Daoy (cell line): ENCODE results near the gene XRCC6. TPM values are rescaled to one million over a fixed set of nuclear protein-coding genes. Genes with fewer than 3 reads are reported as not detected.
A peak's percentile ranks its signal among the peaks of the same experiment; 100 is the strongest.
"Not testable (repeated sequence)": the region's sequence is repeated elsewhere in the genome, so short reads cannot be mapped to it uniquely, and the experiment has no call there.

Experiments used
- DNase-seq: peaks from one replicate; pipeline ENCODE4 v3.0.0-alpha.2; 2015; ENCODE audit warnings: low read depth
- total RNA-seq: library from RNA; depleted of rRNA; stranded (reverse); fragments of >200 nt; shearing (Covaris generic); gene quantifications from 2 replicates; pipeline ENCODE4 v1.2.3, GENCODE V29; 2014; rRNA removed

XRCC6 gene
- total RNA-seq, 1 experiment from 2014 or later: 590 TPM

DNA sequence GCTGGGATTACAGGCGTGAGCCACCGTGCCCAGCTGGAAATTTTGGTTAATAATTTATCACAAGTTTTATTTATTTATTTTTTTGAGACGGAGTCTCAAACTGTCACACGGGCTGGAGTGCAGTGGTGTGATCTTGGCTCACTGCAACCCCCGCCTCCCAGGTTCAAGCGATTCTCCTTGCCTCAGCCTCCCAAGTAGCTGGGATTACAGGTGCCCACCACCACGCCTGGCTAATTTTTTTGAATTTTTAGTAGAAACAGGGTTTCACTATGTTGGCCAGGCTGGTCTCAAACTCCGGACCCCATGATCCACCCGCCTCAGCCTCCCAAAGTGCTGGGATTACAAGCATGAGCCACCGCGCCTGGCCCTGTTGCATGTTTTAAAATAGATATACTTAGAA is 65.8 kb downstream of the XRCC6 start:
- not testable (repeated sequence) for DNase-seq

DNA sequence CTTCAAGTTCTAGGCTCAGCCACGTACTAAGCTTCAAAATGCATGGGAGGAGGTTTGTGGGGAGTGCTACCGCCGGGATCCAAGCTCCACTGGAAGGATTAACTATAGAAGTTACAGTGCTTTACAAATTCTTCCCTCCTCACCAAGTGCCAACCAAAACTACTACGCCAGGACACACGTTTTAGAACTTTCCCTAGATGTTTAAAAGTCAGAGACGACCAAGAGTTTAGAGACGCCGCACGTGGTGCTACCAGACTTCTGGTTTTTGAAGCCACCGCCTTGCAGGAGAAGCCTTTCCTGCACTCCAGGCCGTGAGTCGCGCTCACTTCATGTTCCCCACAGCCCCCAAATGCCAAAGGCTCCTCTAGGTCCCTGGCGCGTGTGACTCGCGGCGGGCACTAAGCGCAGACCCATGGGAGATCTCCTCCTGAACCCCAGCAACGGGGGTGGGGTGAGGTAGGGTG is 66.8 kb downstream of the XRCC6 start:
- peak; percentile 36 for DNase-seq

DNA sequence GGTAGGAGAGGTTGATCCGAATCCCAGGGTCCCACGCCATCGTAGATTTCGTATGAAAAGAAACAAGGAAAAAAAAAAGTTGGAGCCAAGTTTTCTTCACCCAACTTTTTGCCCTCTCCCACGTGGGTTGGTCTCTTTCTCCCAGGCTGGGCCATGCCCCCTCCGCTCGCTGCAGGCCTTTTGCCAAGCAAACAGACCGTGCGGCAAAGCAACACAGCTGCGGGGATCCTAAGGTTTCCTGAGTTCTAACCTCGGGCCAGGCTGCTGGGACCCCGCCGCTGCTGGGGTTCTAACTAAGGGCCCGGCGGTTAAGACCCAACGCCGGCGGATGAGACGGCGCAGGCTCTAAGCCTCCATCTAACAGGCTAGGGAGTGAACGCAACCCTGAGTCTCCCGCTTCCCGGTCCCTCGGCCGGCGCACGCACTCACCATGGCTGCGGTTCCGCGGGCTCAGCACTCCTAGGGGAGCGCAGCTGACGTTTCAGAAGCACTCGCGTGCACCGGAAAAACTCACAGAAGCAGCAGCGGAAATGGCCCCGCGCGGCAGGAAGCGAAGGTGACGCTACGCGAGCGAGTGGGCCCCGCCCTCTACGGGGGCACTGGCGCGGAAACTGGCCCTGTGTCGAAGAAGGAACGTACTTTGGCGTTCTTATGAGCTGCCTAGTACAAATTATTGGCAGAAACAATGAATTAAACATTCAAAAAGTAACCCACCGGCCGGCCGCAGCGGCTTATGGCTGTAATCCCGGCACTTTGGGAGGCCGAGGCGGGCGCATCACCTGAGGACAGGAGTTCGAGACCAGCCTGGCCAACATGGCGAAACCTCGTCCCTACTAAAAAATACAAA is 67.5 kb downstream of the XRCC6 start, which contains the start of gene SNU13:
Gene SNU13, minus strand, starts transcription at position 503 of the 847 bp plus-strand sequence. Its CDS starts 71 bp downstream, at position 432.
- DNase-seq: peak; percentile 95

DNA sequence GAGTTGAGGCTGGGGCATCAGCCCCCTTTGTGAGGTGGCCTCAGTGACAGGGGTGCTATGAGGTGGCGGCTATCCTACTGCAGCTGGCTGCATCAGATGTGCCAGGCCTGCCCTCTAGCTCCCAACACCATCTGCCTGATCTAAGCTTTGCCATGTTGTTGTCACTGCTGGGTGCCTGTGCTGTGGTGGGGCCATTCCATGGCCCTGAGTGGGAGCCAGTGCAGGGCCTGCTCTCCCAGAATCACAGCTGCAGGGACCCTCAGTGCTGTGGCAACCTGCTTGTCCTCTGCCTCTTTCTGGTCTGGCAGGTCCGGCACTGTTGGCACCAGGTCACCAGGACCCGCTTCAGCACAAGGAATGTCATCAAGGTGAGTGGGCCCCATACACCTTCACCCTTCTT is 69.4 kb downstream of the XRCC6 start:
- no peak for DNase-seq

DNA sequence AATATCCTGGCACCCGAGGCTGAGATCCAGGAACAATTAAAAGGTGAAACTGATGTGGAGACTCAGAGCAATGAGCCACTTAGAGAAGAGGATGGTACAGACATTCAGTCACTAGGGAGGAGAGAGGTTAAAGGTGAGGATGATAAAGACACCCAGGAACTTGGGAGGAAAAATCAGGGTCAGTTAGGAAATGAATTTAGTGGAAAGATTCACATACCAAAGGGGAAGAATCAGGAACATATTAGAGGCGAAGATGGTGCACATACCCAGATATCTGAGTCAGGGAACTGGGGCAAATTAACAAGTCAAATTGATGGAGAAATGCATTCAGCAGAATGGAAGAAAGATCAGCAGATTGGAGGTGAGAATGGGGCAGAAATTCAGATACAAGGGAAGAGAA is 74.1 kb downstream of the XRCC6 start:
- DNase-seq: no peak

DNA sequence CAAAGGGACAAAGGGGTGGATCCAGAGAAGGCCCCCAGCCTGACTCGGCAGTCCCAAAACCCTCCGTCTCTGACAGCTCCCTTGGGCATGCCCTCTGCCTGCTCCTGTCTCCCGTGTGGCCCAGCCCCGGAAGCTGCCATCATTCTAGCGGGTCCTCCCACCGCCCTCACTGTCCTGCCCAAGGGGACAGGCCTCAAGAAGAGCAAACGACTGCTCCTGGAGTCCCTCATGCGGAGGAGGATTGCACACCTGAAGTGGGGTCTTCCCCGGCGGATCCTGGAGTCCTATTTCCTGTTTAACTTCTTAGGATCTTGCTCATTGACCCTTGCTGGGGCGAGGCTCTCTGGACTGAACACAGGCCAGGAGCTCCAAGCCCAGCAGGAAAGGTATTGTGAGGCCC is 75.6 kb downstream of the XRCC6 start:
- no peak for DNase-seq

DNA sequence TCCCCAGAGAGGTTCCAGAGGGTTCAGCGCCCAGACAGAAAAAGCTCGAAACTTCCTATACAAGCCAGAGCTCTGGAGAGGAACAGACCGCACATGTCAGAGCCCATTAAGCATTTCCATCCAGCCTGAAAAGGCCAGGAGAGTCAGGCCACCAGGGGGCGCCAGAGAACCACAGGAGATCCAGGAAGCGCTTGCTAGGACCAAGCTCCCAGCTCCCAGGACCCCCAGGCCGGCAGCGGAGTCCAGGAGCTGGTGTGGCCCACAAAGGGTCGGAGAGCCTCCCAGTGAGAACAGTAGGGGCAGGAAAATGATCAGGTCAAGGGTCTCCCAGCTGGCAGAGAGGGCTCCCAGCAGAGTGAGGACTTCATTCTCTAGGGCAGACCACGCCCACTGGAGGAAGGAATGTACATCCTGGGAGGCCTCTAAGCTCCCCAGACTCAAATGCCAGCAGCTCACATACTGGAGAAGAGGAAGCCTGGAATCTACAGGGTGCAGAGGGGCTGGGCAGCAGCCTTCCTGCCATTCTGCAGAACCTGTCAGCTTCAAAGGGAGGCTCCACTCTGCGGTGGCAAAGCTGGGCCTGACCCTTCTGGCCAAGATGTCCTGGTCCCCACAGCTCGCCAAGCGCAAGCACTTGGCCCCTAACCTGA is 76.2 kb downstream of the XRCC6 start:
- DNase-seq: peak; percentile 86

DNA sequence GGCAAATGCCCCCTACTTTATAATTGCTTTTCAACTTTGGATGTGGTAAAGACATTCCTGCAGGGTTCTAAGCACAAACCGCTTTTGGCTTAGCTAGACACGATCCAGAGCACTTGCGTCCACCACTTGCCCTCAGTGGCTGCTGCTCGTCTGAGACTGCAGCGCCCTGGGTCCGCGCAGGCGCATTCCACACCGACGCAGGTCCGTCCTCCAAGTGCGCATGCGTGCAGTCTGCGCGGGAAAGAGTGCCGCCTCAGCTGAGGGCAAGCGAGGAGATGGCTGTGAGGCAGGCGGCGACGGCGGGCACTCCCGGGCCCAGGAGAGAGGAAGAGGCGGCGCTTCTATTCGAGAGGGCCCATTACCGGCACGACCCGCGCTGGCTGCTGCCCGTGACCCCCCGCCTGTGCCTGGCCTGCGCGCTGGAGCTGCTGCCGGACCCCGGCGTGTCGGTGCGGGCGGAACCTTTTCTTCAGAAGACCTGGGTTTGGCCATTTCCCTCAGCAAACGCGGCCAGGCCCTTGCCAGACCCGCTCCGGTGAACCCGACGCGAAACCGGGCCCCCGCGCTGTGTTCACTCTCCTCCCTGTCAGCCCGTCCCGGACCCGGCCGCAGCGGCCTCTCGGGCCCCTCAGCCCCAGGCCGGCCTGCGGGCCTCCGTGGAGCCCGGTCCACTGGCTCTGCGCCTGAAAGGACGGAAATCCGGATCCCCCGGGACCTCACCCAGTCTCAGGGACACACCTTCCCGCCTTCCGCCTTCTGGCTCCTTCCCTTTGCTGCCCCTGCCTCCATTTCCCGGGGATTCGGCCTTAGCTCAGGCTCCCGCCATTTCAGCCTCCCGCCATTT is 78.4 kb downstream of the XRCC6 start, which contains the start of gene MEI1:
Gene MEI1, plus strand, starts transcription at position 240 of the 844 bp plus-strand sequence. Its CDS starts 36 bp downstream, at position 276.
- peak; percentile 44 for DNase-seq

DNA sequence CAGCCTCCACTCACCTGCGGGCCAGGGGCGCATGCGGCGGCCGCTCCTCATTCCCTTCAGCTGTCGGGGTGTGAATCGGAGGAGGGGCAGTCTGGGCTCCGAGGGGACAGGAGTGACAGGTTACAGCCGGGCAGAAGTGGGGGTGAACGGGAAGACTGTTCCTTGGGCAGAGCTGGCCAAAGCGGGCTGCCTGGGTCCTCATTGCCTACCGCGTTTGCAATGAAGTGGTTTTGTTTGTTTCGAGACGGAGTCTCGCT is 78.9 kb downstream of the XRCC6 start:
- DNase-seq: no peak

DNA sequence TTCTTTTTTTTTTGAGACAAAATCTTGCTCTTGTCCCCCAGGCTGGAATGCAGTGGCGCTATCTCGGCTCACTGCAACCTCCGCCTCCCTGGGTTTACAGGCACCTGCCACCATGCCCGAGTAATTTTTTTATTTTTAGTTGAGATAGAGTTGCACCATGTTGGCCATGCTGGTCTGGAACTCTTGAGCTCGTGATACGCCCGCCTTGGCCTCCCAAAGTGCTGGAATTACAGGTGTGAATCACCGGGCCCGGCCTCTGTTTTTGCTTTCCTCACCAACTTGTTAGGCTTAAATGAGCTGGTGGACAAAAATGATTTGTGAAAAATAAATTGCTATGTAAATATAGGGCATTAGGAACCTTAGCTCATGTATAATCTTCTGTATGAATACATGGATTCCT is 81.7 kb downstream of the XRCC6 start:
- no peak for DNase-seq

DNA sequence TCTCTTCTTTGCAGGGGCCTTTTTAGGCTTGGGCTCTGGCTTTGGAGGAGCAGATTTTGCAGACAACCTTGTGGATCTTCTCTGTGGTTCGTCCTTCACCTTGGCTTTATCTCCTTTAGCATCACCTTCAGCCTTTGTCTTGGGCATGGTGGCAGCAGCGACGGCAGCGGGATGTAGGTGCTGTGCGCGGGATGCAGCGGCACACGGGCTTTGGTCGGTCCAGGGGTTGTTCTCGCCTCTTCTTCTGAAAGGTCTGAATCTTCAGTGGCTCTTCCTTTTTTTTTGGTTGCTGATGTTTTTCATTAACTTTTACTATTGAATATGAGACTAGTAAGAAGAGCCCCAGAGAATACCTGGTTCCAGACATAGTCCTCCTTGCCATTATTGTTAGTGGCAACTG is 88.2 kb downstream of the XRCC6 start:
- no peak for DNase-seq

DNA sequence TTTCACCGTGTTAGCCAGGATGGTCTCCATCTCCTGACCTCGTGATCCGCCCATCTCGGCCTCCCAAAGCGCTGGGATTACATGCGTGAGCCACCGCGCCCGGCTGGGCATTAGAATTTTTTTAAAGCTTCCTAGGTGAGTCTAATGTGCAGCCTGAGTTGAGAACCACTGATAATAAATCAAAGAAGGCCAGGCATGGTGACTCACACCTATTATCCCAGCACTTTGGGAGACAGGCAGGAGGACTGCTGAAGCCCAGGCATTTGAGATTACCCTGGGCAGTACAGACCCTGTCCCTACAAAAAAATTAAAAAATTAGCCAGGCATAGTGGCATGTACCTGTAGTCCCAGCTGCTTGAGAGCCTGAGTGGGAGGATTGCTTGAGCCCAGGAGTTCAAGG is 91.9 kb downstream of the XRCC6 start:
- DNase-seq: peak; percentile 35

Other genes starting within 250 kb of the XRCC6 start
- 2.2 and 7.0 TPM in 2 replicates for gene TEF, start 239.4 kb upstream of the XRCC6 start, total RNA-seq
- gene TOB2, start 174.5 kb upstream of the XRCC6 start, total RNA-seq: 9.5 and 13.9 TPM in 2 replicates
- gene PHF5A, start 152.6 kb upstream of the XRCC6 start, total RNA-seq: 148 and 239 TPM in 2 replicates
- gene ACO2, start 152.2 kb upstream of the XRCC6 start, total RNA-seq: 43.5 and 47.6 TPM in 2 replicates
- 10.9 and 17.3 TPM in 2 replicates for gene POLR3H, start 76.8 kb upstream of the XRCC6 start, total RNA-seq
- gene CSDC2, start 60.3 kb upstream of the XRCC6 start, total RNA-seq: 0.34 TPM in 1 of 2 replicates, not detected in the other
- 10.4 and 12.2 TPM in 2 replicates for gene PMM1, start 31.5 kb upstream of the XRCC6 start, total RNA-seq
- gene DESI1, start 252 bp upstream of the XRCC6 start, total RNA-seq: 17.1 and 20.4 TPM in 2 replicates
- gene SNU13, start 67.6 kb downstream of the XRCC6 start, total RNA-seq: 98.1 and 98.8 TPM in 2 replicates
- gene MEI1, start 78.2 kb downstream of the XRCC6 start, total RNA-seq: 0.42 and 0.63 TPM in 2 replicates
- 10.6 and 12.9 TPM in 2 replicates for gene CCDC134, start 179.4 kb downstream of the XRCC6 start, total RNA-seq
- 16.1 and 20.5 TPM in 2 replicates for gene SREBF2, start 211.8 kb downstream of the XRCC6 start, total RNA-seq